Measurements from ENCODE around the gene TSHZ3. TPM values are rescaled to one million over a fixed set of nuclear protein-coding genes. Genes with fewer than 3 reads are reported as not detected.

Gene TSHZ3
- total RNA-seq, 4 donors from 2014 or later, result 4.9 to 8.1 (median 7.5) TPM

DNA sequence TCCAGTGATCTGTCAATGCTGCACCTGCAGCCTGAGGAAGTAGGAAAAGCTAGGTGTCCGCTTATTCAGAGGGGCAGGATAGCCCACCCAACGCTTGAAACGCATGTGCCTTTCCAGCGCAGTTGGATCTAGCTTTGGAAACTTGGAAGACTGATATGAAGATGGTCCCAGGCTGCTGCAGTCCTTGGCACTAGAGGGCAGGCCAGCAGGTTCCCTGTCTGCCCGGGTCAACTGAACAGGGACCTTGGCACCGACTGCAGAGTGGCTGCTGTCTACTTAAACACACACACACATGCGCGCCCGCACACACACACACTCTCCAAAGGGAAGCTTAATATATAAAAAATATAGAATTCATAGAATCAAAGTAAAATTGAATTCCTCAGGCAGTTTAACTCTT is 100.0 kb downstream of the TSHZ3 start:
- TF ChIP-seq, protein P1, sequence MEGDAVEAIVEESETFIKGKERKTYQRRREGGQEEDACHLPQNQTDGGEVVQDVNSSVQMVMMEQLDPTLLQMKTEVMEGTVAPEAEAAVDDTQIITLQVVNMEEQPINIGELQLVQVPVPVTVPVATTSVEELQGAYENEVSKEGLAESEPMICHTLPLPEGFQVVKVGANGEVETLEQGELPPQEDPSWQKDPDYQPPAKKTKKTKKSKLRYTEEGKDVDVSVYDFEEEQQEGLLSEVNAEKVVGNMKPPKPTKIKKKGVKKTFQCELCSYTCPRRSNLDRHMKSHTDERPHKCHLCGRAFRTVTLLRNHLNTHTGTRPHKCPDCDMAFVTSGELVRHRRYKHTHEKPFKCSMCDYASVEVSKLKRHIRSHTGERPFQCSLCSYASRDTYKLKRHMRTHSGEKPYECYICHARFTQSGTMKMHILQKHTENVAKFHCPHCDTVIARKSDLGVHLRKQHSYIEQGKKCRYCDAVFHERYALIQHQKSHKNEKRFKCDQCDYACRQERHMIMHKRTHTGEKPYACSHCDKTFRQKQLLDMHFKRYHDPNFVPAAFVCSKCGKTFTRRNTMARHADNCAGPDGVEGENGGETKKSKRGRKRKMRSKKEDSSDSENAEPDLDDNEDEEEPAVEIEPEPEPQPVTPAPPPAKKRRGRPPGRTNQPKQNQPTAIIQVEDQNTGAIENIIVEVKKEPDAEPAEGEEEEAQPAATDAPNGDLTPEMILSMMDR (IDR thresholded peaks at IDR 0.05; ENCODE audit: low read depth), result no peak

DNA sequence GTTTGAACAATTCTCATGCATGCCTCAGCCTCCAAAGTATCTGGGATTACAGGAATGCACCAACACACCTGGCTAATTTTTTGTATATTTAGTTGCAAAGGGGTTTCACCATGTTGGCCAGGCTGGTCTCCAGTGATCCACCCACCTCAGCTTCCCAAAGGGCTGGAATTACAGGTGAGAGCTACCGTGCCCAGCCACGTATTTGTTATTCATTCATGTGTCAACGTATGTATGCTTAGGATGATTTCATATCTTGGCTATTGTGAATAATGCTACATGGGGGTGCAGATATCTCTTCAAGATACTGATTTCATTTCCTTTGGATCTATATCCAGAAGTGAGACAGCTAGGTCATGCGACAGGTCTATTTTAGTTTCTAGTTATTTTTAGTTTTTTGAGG is 113.4 kb downstream of the TSHZ3 start:
- TF ChIP-seq, protein P1 (IDR thresholded peaks at IDR 0.05; ENCODE audit: low read depth), result no peak

DNA sequence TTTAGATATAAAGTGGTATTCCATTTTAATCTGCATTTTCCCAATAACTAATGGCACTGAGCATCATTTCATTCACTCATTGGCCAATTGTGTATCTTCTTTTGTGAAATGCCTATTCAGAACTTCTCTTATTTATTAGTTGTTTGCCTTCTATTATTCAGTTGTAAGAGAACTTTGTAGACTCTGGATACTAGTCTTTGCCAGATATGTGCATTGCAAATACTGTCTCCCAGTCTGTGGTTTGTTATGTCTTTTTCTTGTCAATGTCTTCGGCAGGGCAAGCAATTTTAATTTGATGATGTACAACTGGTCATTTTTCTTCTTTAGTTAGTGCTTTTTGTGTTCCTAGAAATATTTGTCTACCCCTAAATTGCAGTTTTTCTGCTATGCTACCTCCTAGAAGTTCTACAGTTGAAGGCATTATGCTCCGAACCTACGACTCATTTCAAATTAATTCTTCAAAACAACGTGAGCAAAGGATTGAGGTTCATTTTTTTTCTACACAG is 115.9 kb downstream of the TSHZ3 start:
- TF ChIP-seq, protein P1 (IDR thresholded peaks at IDR 0.05; ENCODE audit: low read depth), result no peak

DNA sequence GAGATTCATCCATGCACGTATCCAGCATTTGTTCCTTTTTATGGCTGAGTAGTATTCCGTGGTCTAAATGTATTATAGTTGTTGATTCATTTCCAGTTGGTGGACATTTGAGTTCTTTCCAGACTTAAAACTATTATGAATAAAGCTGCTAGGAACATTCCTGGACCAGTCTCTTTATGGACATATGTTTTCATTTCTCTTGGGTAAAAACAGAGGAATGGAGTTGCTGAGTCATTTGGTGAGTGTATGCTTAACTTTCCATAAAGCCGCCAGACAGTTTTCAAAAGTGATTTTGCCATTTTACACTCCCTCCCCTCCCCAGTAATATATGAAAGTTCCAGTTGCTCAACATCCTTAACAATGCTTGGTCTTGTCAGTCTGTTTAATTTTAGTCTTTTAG is 116.4 kb downstream of the TSHZ3 start:
- TF ChIP-seq, protein P1 (IDR thresholded peaks at IDR 0.05; ENCODE audit: low read depth), result no peak

DNA sequence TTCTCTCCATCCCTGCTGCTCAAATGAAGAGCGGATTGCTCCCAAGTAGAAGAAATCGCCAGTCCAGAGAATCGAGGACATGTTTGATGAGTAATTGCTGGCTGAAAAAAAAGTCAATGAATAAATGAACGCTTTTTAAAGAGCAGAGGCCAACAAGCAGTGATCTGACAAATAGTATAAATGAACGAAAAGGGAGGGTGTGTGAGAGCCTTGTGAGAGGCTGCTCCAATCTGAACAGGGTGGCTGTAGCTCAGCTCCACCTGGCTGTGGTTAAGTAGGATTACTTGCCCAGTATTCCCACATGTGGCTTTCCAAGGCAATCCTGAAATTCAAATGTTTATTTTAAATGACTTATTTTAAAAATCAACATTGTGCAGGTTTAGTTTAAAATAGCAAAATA is 117.1 kb downstream of the TSHZ3 start:
- TF ChIP-seq, protein P1 (IDR thresholded peaks at IDR 0.05; ENCODE audit: low read depth), result no peak

DNA sequence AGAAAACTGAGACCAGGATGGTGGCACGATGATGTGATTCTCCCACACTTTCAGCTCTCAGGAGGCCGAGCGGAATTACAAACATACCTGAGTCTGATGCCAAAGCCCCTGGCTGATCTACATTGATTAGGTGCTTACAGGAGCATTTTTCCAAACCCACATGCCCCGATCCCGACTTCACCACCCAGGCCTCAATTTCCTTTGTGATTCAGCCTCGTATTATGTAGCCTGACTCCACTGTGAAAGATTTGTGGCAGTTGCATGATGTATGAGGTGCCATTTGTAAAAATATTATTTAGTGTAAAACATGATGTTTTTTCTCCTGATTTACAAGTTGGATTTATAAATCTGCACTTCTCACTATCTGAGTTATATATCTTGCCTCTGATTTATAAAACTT is 118.0 kb downstream of the TSHZ3 start:
- TF ChIP-seq, protein P1 (IDR thresholded peaks at IDR 0.05; ENCODE audit: low read depth), result no peak

DNA sequence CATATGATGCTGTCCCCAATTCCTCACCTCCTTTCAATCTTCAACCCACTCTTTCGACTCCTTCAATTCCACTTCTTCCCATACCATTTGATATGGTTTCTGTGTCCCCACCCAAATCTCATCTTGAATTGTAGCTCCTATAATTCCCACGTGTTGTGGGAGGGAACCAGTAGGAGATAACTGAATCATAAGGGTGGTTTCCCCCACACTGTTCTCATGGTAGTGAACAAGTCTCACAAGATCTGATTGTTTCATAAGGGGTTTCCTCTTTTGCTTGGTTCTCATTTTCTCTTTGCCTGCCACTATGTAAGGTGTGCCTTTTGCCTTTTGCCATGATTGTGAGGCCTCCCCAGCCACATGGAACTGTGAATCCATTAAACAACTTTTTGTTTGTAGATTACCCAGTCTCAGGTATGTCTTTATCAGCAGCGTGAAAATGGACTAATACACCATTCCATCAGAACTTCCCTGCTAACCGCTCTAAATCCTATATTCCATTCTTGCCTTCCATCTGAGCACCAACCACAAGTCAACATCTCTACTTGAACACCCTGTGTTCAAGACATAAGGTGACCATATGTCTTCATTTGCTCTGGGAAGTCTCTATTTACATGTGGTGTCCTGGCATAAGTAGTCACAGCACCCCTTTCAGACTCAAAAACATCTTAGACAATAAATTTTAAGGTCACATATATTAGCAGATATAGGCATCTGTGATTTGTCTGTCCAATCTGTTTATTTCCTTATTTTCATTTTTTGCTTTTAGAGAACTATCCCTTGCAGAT is 122.9 kb downstream of the TSHZ3 start:
- TF ChIP-seq, protein P1 (IDR thresholded peaks at IDR 0.05; ENCODE audit: low read depth), result no peak
